GM19025 (cell line): ENCODE measurements around the gene SF3B3.

Experiments used
- ATAC-seq: cut with Tn5 transposase; IDR thresholded peaks from one replicate; pipeline ENCODE4 v1.9.1; 2021; ENCODE audit warnings: mild to moderate bottlenecking, low read depth, moderate library complexity; ENCODE audit not compliant: unreplicated experiment

The SF3B3 gene

GRCh38 chr16:70561623-70562022 is 38.0 kb downstream of the SF3B3 start:
- ATAC-seq, result no peak

DNA sequence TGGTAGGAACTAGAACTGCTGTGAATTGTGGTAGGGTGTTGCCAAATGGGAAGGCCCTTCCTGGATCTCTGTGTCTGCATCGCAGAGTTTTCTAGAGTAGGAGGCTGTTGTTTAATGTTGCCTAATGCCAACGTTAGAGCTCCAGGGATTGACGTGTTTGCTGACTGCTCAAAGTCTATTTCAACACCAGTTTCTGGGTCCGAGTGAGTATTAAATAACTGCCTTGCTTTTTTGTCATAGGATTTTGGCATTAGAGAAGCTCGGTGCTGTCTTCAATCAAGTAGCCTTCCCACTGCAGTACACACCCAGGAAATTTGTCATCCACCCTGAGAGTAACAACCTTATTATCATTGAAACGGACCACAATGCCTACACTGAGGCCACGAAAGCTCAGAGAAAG is 40.0 kb downstream of the SF3B3 start:
- no peak for ATAC-seq

DNA sequence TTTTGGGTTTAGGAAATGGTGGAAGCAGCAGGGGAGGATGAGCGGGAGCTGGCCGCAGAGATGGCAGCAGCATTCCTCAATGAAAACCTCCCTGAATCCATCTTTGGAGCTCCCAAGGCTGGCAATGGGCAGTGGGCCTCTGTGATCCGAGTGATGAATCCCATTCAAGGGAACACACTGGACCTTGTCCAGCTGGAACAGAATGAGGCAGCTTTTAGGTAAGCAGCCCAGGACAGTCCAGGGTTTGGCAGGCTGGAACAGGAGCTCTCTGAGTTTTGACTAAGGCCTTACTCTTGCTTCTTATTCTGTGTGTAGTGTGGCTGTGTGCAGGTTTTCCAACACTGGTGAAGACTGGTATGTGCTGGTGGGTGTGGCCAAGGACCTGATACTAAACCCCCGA is 41.4 kb downstream of the SF3B3 start:
- no peak for ATAC-seq

GRCh38 chr16:70568601-70569237 is 45.1 kb downstream of the SF3B3 start:
- ATAC-seq, result no peak

DNA sequence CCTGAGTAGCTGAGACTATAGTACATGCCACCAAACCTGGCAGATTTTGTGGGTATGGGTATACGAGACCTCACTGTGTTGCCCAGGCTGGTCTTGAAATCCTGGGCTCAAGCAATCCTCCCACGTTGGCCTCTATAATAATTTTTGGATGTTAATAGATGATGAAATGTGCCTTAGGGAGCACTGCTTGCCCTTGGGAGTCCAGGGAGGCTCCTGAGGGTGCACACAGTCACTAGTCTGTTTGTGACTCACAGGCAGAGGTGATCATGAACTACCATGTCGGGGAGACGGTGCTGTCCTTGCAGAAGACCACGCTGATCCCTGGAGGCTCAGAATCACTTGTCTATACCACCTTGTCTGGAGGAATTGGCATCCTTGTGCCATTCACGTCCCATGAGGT is 46.1 kb downstream of the SF3B3 start:
- no peak for ATAC-seq

GRCh38 chr16:70570967-70571570 is 47.5 kb downstream of the SF3B3 start:
- ATAC-seq, result no peak

- ATAC-seq, result no peak
Observed at GRCh38 chr16:70571623-70572022, 48.0 kb downstream of the SF3B3 start.

DNA sequence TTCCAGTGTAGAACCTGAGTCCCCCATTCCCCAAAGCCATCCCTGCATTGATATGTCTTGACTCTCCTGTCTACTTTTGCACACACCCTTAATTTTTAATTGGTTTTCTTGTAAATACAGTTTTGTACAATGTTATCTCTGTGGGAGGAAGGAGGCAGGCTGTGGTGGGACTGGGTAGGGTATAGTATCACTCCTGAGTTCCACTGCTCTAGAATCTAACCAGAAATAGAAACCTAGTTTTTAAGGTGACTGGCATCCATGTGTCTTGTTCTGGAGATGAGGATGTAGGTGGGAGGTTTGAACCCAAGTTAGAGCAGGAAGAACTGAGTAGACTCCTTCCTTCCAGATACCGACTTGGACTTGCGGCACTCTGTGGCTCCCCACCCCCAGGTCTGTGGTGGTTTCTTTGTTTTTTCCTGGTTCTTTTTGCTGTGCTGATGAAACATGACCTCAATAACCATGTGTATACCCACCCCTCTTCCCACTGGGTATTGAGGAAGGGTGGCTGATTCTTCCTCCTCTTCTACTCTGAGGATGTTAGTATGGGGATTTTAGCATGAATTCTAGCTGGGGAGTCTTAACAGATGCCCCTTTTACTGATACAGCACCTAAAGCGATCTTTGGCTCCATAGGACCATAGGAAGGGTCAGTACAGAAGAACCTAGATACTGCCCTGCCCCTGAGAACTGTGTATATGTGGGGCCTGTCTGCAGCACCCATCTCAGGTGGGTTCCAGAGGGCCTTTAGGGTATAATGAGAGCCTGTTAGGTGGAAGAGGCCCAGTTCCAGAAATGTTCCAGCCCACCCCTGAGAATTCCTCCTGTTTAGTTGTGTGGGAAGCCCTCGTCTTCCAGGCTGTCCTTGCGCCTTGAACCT is 48.7 kb downstream of the SF3B3 start:
- no peak for ATAC-seq

DNA sequence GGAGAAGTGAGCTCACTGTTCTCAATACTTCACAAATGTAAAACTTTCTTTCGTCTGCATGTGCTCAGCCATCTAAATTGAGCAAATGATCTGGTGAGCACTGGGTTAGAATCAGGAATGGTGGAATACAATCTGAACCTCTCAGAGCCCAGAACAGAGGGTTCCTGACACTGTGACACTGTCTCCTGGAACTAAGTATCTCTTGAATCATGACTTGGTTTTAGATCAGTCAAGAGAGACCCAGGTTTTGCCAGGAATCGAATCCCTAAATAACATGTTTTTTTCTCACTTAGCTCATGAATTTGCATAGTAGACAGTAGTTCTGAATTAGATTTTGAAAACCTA is 49.3 kb downstream of the SF3B3 start:
- no peak for ATAC-seq

- no peak for ATAC-seq
Observed at GRCh38 chr16:70573451-70574121, 50.0 kb downstream of the SF3B3 start.

- ATAC-seq, result no peak
Observed at GRCh38 chr16:70574595-70575271, 51.1 kb downstream of the SF3B3 start.

GRCh38 chr16:70575376-70575775 is 51.8 kb downstream of the SF3B3 start:
- ATAC-seq, result no peak

GRCh38 chr16:70576431-70577255 is 53.0 kb downstream of the SF3B3 start:
- peak; percentile 78 for ATAC-seq

- ATAC-seq, result no peak
Observed at GRCh38 chr16:70577256-70577698, 53.7 kb downstream of the SF3B3 start.

DNA sequence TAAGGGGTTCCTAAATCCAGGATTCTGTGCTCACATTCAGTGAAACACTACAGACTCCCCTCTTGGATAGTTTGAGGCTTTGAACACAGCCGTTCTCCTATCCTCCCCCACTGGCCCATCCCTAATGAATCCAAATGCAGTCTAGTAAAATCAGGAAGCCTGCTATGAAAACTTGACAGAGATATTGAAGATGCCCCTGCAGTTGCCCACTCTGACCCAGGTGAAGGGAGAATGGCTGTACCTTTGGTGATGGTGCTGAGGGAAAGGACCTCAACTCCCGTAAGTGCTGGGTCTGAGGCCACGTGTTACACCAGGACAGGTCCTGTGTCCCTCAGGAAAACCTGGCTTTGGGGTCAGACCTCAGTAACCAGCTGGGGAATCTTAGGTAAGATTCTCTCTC is 54.4 kb downstream of the SF3B3 start:
- ATAC-seq, result no peak

GRCh38 chr16:70579248-70579647 is 55.6 kb downstream of the SF3B3 start:
- ATAC-seq, result no peak

DNA sequence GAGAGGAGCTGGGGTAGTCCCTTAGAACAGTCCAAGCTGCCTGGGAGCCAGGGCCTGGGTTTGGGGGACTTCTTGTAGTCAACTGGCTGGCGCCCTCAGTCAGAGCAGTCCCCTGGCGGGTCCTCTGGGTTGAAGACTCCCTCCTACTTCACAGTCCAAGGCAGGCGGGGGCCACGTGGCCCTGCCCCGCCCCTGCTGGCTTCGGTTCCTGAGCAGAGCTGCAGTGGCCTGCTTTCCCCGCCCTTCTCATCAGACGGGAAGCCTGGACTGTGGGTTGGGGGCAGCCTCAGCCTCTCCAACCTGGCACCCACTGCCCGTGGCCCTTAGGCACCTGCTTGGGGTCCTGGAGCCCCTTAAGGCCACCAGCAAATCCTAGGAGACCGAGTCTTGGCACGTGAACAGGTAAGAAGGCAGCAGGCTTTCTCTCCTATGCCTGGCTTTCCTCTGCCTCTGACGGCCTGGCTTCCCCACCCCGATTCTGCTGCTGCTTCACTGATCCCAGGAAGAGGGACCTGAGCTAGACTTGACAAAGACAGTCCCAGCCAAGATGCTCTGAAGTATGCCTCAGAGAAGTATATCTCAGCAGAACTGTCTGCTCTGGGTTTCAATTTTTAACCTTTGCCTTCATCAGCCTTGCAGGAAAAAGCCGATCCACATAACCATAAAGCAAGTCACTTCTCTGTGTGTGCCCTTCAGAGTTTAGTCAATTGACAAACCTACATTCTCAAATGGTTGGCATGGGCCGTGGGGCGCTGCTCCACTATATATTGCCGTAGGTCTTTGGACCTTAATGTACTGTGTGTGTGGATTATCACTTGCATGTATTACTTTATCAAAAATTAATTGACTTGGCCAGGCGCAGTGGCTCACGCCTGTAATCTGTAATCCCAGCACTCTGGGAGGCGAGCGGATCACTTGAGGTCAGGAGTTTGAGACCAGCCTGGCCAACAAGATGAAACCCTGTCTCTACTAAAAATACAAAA is 56.3 kb downstream of the SF3B3 start:
- ATAC-seq, result no peak

GRCh38 chr16:70582280-70582978 is 58.8 kb downstream of the SF3B3 start:
- no peak for ATAC-seq
